Glomerular visceral epithelial cell (primary cell): Measurements from ENCODE around the gene ZNF385B.
A peak's percentile ranks its signal among the peaks of the same experiment; 100 is the strongest.

Experiments used
- DNase-seq: peaks from one replicate; pipeline ENCODE4 v3.0.0-alpha.2; 2016; ENCODE audit errors: extremely low spot score

The ZNF385B gene

DNA sequence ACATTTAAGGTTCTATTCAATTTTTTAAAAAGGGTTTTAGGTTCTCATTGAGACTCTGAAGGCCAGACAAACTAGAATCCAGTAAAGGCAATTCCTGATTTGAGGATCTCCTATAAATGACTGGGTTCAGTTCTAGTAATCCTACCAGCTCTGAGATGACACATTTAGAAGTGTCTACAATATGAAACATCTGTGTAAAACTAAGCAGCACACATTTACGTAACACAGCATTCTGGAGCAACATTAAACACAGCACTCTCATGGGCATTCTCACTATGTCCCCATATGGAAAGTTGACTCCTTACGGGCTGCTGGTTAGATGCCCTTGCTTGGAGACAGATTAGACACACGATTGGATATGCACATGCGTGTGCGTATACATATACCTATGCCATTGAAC, 114.4 kb downstream of the ZNF385B start:
- no peak for DNase-seq

DNA sequence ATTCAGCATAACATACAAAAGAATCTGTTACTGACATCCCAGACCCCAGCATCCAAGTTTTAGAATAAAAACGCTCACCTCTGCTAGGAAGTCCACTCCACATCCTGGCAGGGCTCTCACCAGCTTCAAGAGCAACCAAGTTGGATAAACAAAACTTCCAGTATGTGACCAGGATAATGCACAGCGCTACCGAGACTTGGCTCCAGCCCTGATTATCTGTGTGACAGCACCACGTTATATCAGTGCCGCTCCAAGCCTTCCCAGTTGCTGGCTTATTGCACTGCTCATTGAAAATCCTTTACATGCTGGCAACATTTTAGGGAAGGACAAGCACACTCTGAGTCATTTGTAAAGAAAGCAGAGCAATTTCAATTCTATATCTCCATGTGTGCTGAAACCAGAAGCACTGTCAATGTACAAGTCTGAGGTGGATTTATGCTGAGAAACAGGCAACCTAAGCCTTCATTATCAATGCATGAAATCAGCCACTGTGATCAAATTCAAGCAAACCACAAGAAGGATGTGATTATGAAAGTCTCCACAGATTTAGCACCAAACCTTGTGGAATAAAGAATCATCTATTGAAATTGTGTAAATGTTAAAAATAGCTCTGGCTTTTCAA, 115.7 kb downstream of the ZNF385B start:
- DNase-seq = no peak

DNA sequence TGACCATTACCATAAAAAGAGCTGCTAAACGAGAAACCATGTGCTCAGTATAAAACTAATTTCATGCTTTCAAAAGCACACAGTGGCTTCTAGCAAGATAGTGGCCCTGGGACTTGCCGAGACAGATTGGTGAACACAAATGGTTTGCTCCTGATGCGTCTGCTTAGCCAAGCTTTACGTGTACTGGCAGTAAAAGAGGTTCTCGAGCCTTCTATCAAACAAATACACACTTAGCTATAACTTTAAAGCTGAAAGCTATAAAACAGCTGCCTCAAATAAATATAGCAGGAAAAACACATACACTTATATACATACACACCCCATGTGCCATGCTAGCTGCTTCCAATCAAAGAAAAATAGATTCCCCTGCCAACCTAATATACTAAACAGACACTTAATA, 117.0 kb downstream of the ZNF385B start:
- DNase-seq = no peak

DNA sequence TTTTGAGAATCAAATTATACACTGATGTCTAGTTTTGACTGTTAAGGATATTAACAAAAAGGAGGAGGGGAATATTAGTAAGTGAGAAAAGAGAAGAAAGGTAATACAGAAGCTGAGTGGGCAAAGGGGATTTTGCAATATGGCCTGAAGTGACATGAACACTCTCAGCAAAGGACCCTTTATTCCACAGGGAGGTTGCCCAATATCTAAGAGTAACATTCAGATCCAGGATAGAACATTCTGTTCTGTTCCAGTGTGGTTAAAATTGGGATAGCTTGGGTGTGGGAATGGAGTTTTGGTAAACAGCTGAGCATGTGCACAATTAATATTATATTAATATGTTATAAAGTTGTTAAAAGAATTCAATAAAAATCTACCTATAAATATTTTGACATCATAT, 120.1 kb downstream of the ZNF385B start:
- DNase-seq = no peak

DNA sequence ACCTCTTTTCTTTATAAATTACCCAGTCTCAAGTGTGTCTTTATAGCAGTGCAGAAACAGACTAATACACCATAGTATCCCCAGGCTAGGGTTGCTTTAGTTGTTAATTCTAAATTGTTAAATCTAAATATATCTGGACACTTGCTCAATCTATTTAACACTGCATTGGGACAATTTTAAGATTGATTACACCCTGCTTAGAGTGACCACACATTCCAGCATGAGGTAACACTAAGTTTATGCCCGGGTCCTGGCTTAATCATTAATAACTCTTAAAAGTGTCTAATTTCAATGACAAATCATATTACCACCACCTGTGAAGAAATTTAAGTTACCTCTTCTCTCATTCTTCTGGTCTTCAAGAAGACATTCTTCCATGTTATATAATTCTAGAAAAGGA, 131.4 kb downstream of the ZNF385B start:
- peak; percentile 65 for DNase-seq

DNA sequence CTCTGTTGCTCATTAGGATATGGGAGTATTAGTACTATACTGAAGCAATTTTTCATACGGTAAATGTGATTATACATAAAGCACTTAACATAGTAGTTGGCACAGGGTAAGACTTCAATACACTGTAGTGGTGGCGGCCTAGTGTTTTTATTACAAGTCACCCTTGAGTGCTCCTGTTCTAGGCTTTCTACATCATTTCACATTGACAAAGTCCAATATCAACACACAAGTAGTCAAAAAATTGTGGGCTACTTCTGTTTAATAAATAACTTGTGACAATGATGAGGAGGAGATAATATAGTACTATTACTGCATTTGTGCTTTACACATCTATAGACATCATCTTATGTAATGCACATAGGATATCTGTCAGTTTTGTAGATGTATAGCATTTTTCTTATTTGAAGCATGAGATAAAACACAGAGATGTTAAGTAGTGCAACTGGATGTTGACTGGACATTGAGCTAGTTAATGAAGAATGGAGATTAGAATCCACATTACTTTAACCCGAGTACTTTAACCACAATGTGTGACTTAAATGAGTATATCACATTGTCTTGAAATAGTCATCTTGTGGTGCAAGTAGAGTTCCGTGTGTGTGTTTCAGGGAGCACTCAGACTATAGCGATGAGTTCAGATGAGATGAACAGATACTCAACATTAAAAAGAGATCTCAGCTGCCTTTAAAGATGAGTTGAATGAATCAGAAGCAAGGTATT, 134.8 kb downstream of the ZNF385B start:
- peak; percentile 84 for DNase-seq

DNA sequence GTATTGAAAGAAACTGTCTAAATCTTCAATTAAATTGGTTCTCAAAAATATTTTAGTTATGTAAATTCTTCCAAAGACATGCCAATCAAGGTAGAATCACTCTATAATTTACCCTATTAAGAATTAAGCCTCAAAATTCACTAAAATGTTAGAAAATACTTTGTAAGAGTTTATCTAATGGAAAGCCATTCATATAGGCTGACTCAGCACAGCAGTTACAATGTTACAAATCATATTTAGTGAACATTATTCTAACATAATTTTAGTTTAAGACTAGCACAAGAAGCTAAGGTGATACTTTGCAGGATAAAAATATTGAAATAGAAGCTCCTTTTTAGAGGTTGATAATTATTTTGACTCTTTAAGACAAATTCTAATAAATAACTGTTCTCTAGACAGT, 137.0 kb downstream of the ZNF385B start:
- no peak for DNase-seq

DNA sequence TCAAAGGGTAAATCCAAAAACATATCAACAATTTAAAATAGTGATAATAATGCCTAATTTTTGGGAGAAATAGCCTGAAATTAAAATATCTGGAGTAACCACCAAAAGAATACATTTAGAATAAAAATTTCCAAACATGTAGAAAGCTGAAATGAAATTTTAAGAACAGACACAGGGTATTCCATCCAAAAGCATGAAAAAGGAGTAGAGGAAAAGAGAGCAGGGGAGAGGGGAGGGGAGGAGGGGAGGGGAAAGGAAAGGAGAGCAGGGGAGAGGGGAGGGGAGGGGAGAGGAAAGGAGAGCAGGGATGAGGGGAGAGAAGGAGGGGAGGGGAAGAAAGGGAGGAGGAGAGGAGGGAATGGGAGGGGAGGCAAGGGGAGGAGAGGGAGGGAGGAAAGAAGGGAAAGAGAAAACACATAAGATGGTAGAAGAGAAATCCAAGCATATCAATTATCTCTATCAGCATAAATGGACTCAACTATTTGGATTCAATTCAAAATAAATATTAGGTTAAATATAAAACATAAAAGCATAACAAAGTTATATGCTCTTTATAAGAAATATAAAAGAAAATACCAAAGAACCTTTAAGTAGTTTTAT, 141.1 kb downstream of the ZNF385B start:
- DNase-seq = no peak

DNA sequence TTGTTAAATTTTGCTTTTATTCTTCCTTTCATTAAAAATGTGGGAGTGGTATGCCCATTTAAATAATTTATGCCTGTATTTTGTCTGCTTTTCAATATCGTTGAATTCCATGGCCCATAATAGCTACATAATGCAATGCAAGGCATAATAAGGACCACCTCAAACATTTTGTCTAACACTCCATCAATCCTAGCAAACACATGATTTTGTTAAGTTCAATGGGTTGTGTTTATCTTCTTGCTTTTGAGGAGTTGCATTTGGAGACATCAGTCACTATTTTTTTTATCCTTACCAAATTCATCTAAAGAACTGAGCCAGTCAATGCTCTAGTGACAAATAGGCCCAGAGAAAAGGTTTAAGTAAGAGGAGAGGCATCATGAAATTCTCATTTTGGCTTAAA, 145.5 kb downstream of the ZNF385B start:
- DNase-seq = no peak

DNA sequence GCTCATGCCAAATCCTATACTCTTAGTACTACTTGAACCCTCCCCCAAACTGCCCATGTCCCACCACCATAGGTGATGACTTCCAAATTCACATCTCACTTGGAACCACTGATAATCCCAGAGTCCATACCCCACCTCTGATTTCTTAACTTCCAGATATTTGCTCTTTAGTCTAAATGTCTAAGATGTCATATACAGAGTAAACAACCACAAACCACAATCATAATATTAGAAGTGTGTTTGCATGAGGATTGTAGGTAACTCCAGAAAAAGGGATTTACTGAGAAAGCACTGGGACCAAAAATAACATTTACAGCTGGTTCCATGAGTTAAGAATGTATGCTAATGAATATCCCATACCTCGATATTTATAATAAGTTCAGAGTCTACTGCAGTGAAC, 146.2 kb downstream of the ZNF385B start:
- no peak for DNase-seq

DNA sequence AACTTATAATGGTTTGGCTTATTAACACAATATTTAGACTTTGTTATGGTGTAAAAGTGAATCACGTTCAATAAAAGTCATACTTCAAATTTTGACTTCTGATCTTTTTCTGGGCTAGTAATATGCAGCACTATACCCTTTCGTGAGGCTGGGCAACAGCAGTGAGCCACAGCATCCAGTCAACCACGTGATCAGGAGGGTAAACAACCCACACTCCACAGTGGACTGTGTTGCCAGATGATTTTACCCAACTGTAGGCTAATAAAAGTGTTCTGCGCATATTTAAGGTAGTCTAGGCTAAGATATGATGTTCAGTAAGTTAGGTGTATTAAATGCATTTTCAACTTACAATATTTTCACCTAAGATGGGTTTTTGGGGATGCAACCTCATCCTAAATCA, 148.6 kb downstream of the ZNF385B start:
- DNase-seq = no peak

DNA sequence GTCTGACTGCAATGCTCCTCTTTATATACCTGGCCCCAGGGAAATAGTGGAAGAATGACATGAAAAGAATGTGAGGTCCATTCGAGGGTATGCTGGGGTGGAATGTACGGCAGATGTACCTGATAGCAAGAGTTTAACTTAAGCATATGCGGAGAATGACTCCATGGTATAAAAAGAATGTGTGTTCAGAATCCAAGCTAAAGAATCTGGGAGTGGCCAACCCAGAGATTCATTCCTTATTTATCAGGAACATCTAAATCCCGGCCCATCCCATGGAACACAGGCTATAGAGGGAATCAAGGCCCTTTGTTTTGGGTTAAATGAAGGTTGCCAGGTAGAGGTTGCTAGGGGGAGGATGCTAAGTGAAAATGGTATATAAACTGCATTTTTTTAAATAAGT, 150.0 kb downstream of the ZNF385B start:
- no peak for DNase-seq

DNA sequence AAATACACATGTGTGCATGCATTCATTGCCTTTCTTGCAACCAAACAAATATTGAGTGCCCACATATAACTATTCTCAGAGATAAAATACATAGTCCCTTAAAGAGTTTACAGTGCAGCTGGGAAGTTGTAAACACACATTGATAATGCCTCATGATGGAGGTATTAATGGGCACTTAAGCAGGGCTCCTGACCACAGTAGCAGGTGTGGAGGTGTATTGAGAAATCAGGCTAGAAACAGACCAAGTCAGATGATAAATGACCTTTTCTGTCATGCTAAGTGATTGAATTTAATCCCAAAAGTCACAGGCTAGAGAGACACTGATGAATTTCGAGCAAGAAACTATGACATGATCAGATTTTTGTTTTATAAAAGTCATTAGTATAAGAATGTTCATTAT, 157.7 kb downstream of the ZNF385B start:
- no peak for DNase-seq

DNA sequence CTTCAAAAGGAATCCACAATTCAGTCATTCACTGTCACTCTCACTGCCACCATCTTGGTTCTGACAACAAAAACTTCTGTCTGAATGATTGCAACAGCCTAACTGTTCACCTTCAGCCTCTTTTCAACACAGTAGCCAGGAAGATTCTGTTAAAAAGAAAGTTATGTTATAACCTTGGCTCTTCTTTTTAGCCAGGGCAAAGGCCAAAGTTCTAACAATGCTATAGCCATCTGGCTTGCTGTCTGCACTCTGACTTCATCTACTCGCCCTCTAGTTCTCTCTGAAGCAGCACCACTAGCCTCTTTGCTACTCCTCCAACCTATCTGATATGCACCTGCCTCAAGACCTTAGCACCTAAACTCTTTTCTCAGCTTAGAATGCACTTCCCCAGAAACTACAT, 158.5 kb downstream of the ZNF385B start:
- no peak for DNase-seq

DNA sequence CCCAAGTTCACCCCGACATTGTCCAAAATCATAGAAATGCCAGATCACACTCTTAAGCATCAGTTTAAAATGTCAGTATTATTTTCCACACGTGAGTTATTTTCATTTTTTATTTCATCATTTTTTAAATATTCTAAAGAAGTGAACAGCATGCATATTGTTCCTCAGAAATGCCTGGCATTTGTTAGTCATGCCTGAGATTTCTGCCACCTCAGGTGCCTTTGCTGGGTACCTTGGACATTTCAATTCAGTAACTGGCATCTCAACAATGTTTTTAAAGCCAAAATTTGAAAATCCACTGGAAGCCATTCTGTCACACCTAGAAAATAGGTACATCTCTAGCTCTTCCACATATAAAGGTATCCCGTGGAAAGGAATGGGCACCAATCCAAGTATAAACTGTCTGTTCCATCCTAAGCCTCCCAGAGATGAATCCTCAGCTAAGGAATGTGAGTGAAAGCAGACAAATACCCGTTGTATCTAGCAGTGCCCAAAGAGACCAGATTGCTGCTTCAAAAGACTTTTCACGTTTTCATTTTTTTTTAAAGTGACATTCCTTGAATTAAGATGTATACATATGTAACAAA, 159.8 kb downstream of the ZNF385B start:
- DNase-seq = peak; percentile 58

DNA sequence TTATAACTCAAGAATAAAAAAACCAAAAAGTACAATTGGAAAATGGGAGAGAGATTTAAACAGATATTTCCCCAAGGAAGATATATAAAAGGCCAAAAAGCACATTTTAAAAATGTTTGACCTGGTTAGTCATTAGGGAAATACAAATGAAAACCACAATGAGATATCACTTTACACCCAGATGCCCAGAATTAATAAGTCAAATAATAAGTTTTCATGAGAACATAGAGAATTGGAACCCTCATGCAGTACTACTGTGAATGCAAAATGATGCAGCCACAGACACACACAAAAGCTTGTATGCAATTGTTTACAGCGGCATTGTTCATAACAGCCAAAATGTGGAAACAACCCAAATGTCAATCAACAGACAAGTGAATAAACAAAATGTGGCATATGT, 165.9 kb downstream of the ZNF385B start:
- no peak for DNase-seq

DNA sequence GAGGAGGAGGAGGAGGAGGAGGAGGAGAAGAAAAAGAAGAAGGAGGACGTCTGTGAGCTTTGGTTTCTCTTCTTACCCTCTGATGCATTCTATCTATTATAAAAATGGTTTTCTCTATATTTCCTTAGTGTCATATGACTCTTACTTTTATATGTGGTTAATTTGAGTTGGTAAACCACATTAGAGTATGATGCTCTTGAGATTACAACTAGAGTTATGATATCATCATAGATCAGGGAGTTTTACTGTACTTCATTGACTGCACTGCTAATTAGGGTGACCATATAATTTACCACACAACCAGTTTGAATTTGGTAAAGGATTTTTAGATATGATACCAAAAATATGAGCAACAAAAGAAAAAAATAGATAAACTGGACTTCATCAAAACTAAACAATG, 166.4 kb downstream of the ZNF385B start:
- DNase-seq = no peak

DNA sequence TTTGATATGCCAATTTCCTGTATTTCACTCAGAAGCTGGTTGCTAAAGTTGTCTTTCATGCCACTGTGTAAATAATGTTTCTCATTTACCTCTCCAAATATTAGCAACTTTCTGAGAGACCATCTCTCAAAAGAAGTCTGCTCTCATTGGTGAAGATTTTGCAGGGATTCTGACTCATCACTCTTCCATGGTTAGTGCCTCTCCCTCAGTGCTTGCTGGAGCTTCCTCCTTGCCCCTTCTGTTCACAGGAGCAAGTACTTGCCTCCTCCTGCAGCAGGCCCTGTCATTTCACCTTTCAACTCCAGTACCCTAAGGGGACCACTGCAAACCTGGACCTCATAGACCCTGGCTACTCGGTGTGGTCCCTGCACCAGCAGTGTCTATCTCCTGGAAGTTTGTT, 168.8 kb downstream of the ZNF385B start:
- DNase-seq = no peak

DNA sequence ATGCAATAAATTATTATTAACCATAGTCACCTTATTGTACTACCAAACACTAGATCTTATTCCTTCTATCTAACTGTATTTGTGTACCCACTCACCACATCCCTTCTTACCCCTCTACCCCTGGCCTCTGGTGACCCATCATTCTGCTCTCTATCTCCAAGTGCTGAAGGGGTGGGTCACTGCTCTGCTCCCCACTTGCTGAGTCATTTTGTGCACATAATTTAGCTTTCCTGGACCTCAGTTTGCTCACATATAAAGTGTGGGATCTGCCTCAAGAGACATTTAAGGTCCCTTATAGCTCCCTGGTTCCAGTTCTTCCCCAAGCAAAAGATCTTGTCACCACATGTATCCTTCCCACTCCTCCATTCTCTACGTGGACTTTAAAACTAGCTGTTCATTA, 169.4 kb downstream of the ZNF385B start:
- DNase-seq = no peak

DNA sequence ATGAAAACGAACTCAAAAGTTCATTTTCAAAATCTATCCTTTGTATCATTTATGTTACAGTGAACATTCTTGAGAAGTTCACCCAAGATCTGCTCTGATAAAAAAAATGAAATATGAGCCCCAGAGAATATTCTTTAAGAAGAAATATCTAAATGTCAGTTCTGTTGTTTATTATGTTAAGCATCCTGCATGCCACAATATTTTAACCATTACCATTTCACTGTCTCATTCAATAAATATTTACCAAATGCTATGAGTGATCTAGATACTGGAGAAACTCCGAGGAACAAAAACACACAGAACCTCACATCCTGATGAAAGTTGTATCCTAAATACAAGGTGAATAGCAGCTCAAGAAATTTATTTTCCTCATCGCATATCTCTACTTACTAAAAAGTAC, 170.2 kb downstream of the ZNF385B start:
- DNase-seq = no peak

DNA sequence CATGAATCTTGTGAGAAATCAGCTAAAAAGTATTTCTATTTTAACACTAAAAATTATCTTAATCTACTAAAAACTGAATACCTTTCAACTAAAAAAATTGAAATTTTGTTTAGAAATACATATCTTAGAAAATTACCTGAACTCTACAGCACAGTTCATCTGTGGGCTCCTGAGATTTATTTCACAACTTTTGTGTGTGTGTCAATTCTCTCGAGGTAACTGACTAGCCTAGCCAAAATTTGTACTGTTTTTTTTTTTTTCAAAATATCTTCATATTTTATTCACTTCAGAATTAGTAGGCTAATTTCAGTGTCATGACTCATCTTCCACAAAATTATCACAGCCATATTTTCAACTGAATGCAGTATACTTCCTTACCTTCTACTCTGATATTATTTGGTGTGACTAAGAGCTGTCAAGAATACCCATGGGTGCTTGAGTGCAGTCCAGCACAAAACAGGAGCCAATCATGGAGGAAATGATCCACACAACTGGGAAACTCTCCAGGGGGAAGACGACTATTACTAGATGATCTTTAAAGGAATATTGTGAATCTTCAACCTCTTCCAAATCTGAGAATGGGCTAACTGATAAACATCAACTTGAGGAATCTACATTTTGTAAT, 174.6 kb downstream of the ZNF385B start:
- DNase-seq = no peak

DNA sequence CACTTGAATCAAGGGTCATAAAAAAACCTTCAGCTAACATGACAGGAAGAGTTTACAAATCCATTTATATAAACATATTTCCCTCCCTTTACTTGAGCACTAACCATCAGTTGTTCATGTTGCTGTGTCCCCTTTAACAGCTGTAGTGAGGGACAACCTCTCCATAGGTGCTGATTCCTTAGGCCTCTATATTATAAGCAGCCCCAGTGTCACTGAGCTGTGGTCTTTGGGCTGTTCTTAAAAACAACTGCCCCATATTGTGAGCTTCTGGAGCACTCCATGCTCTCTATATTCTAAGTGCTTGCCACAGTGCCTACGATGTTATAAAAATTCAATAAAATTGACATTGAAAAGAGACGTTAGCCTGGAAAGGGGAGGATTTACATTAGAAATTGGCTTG, 175.3 kb downstream of the ZNF385B start:
- DNase-seq = no peak

DNA sequence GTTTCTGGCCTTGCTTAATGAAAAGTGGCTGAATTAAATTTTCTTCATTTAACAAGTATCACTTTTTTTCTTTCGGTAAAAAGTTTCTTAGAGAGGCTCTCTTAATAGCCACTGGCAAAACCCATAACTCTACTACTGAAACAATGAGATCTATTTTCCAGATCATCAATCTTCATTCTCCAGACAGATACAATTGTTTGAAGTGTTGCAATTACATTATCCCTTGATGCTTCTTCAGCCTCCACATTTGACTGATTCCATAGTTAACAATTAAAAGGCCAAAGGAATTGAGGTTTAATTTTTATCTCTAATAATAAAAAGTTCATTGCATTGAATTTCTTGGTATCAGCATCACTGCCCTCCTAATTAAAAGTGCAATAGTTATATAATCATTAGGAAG, 176.3 kb downstream of the ZNF385B start:
- DNase-seq = no peak
